Fibroblast of pulmonary artery (primary cell): ENCODE measurements around the gene KLRF2.

Experiments used
- DNase-seq: peaks from one replicate; pipeline ENCODE4 v3.0.0-alpha.2; 2010; ENCODE audit warnings: low read depth
- H3K4me3 ChIP-seq: replicated peaks from 2 replicates; pipeline ENCODE4 v1.5.1; 2011; ENCODE audit warnings: low read depth, mild to moderate bottlenecking, control low read depth, low read length, moderate library complexity
- TF ChIP-seq, protein P1 (sequence below): IDR thresholded peaks from 2 replicates; pipeline ENCODE4 v1.5.1; 2011; ENCODE audit warnings: mild to moderate bottlenecking, control low read depth, low read length, inconsistent platforms; ENCODE audit errors: missing control alignments

KLRF2 gene

DNA sequence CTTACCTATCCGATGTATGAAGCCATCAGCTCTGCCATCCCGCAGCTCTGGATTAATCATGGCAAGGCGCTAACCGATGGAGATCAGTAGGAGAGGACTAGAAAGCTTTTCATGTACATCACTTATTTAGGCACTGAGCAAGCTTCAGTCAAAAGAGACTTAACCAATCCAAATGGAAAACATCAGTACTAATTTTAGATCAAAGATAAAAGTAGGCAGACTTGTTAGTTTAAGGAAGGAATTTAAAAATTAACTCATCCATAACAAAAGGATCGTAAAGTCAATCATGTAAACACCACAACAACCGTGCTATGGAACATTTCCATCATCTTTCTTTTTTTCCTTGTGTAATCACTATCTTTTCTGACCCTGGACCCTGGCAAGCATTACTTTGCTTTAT, 51.0 kb downstream of the KLRF2 start, which contains the start of gene CLEC2A:
Gene CLEC2A, minus strand, starts transcription at position 101 of the 400 bp plus-strand sequence. Its CDS starts 41 bp downstream, at position 60.
- TF ChIP-seq, protein P1, sequence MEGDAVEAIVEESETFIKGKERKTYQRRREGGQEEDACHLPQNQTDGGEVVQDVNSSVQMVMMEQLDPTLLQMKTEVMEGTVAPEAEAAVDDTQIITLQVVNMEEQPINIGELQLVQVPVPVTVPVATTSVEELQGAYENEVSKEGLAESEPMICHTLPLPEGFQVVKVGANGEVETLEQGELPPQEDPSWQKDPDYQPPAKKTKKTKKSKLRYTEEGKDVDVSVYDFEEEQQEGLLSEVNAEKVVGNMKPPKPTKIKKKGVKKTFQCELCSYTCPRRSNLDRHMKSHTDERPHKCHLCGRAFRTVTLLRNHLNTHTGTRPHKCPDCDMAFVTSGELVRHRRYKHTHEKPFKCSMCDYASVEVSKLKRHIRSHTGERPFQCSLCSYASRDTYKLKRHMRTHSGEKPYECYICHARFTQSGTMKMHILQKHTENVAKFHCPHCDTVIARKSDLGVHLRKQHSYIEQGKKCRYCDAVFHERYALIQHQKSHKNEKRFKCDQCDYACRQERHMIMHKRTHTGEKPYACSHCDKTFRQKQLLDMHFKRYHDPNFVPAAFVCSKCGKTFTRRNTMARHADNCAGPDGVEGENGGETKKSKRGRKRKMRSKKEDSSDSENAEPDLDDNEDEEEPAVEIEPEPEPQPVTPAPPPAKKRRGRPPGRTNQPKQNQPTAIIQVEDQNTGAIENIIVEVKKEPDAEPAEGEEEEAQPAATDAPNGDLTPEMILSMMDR: no peak
- no peak within 1 kb of the TSS for H3K4me3 ChIP-seq
- DNase-seq: no peak

DNA sequence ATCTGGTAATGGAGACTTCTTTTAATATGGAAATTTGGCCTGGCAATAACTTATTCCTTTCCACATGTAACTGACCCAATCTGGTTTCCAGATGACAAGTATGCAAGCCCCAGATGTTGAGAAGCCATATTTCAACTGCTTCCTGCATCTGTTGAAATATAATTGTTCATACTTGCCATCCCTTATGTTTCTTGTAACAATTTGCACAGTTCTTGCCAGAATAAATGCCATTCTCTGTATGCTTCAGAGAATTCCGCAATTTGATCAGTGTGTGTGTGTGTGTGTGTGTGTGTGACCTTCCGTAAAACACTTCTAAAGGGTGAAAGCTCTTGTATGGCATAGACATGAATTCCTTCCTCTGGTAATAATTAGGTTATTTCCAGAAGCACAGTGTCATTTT, 52.7 kb downstream of the KLRF2 start:
- DNase-seq: no peak
- no peak overlapping the region for H3K4me3 ChIP-seq
- TF ChIP-seq, protein P1: no peak

DNA sequence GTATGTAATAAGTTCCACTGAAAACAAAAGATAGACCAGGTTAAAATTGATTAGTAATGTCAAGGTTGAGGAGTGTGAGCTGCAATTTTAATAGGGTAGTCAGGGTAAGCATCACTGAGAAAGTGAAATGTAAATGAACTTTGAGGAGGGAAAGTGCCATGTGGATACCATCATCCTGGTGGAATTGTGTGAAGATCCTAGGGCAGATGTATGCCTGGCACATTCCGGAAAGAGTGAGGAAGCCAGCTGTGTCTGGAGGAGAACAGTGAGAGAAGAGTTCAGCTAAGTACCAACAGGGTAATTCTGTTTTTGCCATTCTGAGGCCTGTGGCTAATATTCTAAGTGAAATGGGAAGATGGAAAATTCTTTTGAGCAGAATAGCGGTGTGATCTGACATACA, 53.7 kb downstream of the KLRF2 start:
- no peak for DNase-seq

DNA sequence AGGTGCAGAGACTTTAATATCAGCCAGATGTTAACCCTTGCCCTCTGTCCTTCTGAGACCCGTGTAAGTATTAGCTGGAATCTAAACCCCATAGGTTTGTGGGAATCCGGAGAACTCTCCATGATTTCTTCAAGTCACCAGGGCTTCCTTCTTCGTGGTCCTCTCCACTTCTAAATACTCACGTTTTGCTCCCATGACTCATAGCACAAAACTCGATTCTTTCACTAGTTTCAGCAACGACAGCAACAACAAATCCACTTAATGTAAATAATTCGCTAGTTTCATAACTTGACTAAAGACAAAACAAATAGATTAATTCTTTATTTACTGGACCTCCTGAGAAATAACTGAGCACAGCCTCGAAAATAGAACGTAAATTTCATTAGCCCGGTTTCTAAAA, 55.3 kb downstream of the KLRF2 start:
- DNase-seq: no peak
- no peak overlapping the region for H3K4me3 ChIP-seq
- TF ChIP-seq, protein P1: no peak

More for the DNA sequence above, 53.7 kb downstream of the KLRF2 start:
- no peak overlapping the region for H3K4me3 ChIP-seq
- TF ChIP-seq, protein P1: no peak

DNA sequence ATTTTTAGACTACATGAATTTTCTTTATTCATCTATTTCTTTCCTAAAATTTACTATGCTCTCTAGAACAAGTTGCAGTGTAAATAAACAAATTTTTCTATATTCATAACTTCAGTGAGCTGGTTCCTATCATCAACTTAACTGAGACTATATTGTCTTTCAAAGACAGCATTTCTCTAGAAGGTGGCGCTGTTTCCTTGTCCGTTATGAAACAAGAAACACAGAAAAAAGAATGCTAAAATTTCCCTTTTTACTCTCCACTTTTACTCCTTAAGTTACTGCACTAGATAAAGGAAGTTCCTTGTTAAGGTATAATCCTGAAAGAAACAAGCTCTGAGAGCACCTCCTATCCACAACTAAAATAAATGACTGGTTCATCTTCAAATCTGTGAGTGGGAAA, 59.1 kb downstream of the KLRF2 start:
- TF ChIP-seq, protein P1: peak; percentile 40
- H3K4me3 ChIP-seq: no peak overlapping the region
- DNase-seq: peak; percentile 16

DNA sequence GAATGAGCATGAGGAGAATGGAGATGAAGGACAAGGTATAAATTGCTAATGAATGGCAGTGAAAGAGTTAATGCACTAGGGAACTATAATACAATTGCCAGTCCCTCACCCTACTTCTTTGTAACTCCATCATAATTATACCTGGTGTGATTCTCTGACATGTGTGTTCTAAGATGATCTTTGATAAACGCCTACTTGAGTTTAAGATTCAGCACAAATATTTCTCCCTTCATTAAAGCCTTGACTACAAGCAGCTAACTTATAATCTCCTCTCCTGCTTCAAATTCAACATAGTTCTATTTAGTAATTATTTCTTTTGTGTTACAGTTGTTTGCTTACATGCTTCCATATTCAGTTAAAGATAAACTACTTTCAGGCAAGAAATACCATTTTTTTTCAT, 60.5 kb downstream of the KLRF2 start:
- no peak overlapping the region for H3K4me3 ChIP-seq
- no peak for DNase-seq
- TF ChIP-seq, protein P1: no peak

DNA sequence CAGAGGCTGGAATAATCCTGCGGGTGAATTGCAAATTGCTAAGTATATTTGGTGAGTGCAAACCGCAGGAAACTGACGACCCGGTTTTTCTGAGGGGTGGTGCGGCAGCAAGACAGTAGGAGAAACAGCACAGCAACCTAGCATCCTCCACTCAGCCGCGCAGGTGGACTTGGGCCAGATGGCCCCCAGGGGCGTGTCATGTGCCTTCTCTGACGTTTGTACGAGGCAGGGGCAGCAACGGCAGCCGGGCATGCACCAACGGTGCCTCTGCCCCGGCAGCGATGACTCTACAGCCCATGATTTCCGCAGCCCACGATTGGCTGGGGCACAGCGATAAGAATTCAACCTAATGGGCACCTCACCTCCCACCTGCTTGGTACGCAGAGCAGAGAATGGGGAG, 62.0 kb downstream of the KLRF2 start:
- TF ChIP-seq, protein P1: no peak
- H3K4me3 ChIP-seq: no peak overlapping the region
- DNase-seq: no peak
